IMR-90 (cell line): ENCODE data around the gene HSPA12A.

Experiments used
- BHLHE40 ChIP-seq: fragments of 150-350 bp; IDR thresholded peaks from 2 replicates; pipeline ENCODE4 v1.6.1; 2016; ENCODE audit warnings: mild to moderate bottlenecking, low read depth, low read length
- CHD1 ChIP-seq: IDR thresholded peaks from 2 replicates; pipeline ENCODE4 v1.6.1; 2012; ENCODE audit warnings: low read depth, low read length, improper control_type of control experiment
- MAFK ChIP-seq: IDR thresholded peaks from 2 replicates; pipeline ENCODE4 v1.6.1; 2012; ENCODE audit warnings: low read depth, low read length, improper control_type of control experiment
- MXI1 ChIP-seq: IDR thresholded peaks from 2 replicates; pipeline ENCODE4 v1.6.1; 2012; ENCODE audit warnings: low read depth, mild to moderate bottlenecking, low read length, moderate library complexity, borderline replicate concordance
- NFE2L2 ChIP-seq: fragments of 150-350 bp; IDR thresholded peaks from 2 replicates; pipeline ENCODE4 v1.6.1; 2016; ENCODE audit warnings: low read depth, mild to moderate bottlenecking, low read length
- POLR2A ChIP-seq: IDR thresholded peaks from 2 replicates; pipeline ENCODE4 v1.6.1; 2012; ENCODE audit warnings: mild to moderate bottlenecking, low read depth, low read length
- RAD21 ChIP-seq: IDR thresholded peaks from 2 replicates; pipeline ENCODE4 v1.6.1; 2012; ENCODE audit warnings: low read length, improper control_type of control experiment
- RCOR1 ChIP-seq: IDR thresholded peaks from 2 replicates; pipeline ENCODE4 v1.6.1; 2012; ENCODE audit warnings: mild to moderate bottlenecking, low read length, improper control_type of control experiment; ENCODE audit not compliant: insufficient replicate concordance
- RFX5 ChIP-seq: IDR thresholded peaks from 2 replicates; pipeline ENCODE4 v1.8.0; 2012; ENCODE audit warnings: low read depth, mild to moderate bottlenecking, low read length, moderate library complexity
- USF2 ChIP-seq: fragments of 150-350 bp; IDR thresholded peaks from 2 replicates; pipeline ENCODE4 v1.6.1; 2017; ENCODE audit warnings: mild to moderate bottlenecking, antibody characterized with exemption, low read length, low read depth
- TF ChIP-seq, protein P1 (sequence below): conservative IDR thresholded peaks from 2 replicates; pipeline ENCODE4 v1.5.1; 2012; ENCODE audit warnings: mild to moderate bottlenecking, low read depth, low read length, improper control_type of control experiment

DNA sequence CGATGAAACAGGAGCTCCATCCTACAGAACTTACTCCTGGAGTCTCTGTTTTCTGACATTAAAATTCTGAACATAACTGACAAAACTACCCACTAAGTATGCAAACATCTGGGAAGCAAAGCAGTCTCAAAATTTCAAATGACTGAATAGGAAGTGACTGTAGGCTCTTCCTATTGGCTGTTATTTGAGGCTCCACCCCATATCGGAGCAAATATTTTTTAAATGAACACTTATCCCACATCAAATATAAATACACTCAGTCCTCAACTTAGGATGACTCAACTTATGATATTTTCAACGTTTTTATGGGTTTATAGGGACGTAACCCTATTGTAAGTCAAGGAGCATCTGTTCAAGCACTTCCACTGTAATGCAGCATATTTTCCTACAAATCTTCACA is 8.8 kb downstream of the HSPA12A start:
- TF ChIP-seq, protein P1, sequence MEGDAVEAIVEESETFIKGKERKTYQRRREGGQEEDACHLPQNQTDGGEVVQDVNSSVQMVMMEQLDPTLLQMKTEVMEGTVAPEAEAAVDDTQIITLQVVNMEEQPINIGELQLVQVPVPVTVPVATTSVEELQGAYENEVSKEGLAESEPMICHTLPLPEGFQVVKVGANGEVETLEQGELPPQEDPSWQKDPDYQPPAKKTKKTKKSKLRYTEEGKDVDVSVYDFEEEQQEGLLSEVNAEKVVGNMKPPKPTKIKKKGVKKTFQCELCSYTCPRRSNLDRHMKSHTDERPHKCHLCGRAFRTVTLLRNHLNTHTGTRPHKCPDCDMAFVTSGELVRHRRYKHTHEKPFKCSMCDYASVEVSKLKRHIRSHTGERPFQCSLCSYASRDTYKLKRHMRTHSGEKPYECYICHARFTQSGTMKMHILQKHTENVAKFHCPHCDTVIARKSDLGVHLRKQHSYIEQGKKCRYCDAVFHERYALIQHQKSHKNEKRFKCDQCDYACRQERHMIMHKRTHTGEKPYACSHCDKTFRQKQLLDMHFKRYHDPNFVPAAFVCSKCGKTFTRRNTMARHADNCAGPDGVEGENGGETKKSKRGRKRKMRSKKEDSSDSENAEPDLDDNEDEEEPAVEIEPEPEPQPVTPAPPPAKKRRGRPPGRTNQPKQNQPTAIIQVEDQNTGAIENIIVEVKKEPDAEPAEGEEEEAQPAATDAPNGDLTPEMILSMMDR, result no peak
- TF ChIP-seq POLR2A, result no peak
- no peak for TF ChIP-seq RAD21
- TF ChIP-seq MXI1, result no peak
- TF ChIP-seq RFX5, result no peak
- no peak for TF ChIP-seq NFE2L2
- no peak for TF ChIP-seq USF2
- TF ChIP-seq BHLHE40, result no peak
- TF ChIP-seq RCOR1, result no peak
- TF ChIP-seq MAFK, result no peak
- TF ChIP-seq CHD1, result no peak
